Activated gamma-delta T cell treated with Interleukin-2 at 50 U/mL for 16 hours (primary cell): ENCODE measurements around the gene OR10AD1.
A peak's percentile ranks its signal among the peaks of the same experiment; 100 is the strongest.

Source experiments
- DNase-seq: peaks from one replicate; pipeline ENCODE4 v3.0.0-alpha.2; 2020

OR10AD1 gene

GRCh38 chr12:48189331-48190125 lies 13.6 kb downstream of the OR10AD1 start:
- DNase-seq, result peak; percentile 68

GRCh38 chr12:48187916-48188695 lies 15.0 kb downstream of the OR10AD1 start:
- no peak for DNase-seq

- DNase-seq, result no peak
Measured at GRCh38 chr12:48185181-48185919, 17.7 kb downstream of the OR10AD1 start.

GRCh38 chr12:48184549-48184922 lies 18.6 kb downstream of the OR10AD1 start:
- DNase-seq, result no peak

GRCh38 chr12:48183876-48184548 lies 19.1 kb downstream of the OR10AD1 start:
- no peak for DNase-seq

- peak; percentile 64 for DNase-seq
Measured at GRCh38 chr12:48183091-48183875, 19.8 kb downstream of the OR10AD1 start, which contains the start of gene CCDC184. TSS of gene CCDC184 (plus strand) at chr12:48183644. CDS start at chr12:48184123, 479 bp downstream.

GRCh38 chr12:48182631-48183030 lies 20.5 kb downstream of the OR10AD1 start:
- no peak for DNase-seq

- DNase-seq, result no peak
Measured at GRCh38 chr12:48180857-48181495, 22.1 kb downstream of the OR10AD1 start.

GRCh38 chr12:48180424-48180823 lies 22.7 kb downstream of the OR10AD1 start:
- no peak for DNase-seq

- no peak for DNase-seq
Measured at GRCh38 chr12:48179466-48179865, 23.6 kb downstream of the OR10AD1 start.

GRCh38 chr12:48177982-48178381 lies 25.1 kb downstream of the OR10AD1 start:
- no peak for DNase-seq

- DNase-seq, result no peak
Measured at GRCh38 chr12:48176417-48176751, 26.7 kb downstream of the OR10AD1 start.

GRCh38 chr12:48175613-48176416 lies 27.3 kb downstream of the OR10AD1 start:
- no peak for DNase-seq

GRCh38 chr12:48169011-48169410 lies 34.1 kb downstream of the OR10AD1 start:
- no peak for DNase-seq

GRCh38 chr12:48165089-48165981 lies 37.8 kb downstream of the OR10AD1 start:
- DNase-seq, result peak; percentile 51

- DNase-seq, result no peak
Measured at GRCh38 chr12:48164451-48164850, 38.6 kb downstream of the OR10AD1 start.

- DNase-seq, result no peak
Measured at GRCh38 chr12:48163150-48163747, 39.8 kb downstream of the OR10AD1 start.

GRCh38 chr12:48160807-48161206 lies 42.3 kb downstream of the OR10AD1 start:
- no peak for DNase-seq

GRCh38 chr12:48160046-48160445 lies 43.0 kb downstream of the OR10AD1 start:
- DNase-seq, result no peak
